HG02798 (cell line): ENCODE measurements around the gene GEMIN2.
"Not testable (repeated sequence)": the region's sequence is repeated elsewhere in the genome, so short reads cannot be mapped to it uniquely, and the experiment has no call there.

Experiments used
- ATAC-seq: cut with Tn5 transposase; IDR thresholded peaks from one replicate; pipeline ENCODE4 v1.9.1; 2021; ENCODE audit warnings: mild to moderate bottlenecking; ENCODE audit not compliant: unreplicated experiment, poor library complexity

Gene GEMIN2

GRCh38 chr14:39109893-39110715 lies 4.0 kb upstream of the GEMIN2 start:
- ATAC-seq, result no peak

- ATAC-seq, result no peak
Observed at GRCh38 chr14:39113685-39114072, 444 bp upstream of the GEMIN2 start.

GRCh38 chr14:39122330-39123138 lies 8.4 kb downstream of the GEMIN2 start:
- ATAC-seq, result no peak

GRCh38 chr14:39137835-39138234 lies 23.7 kb downstream of the GEMIN2 start:
- not testable (repeated sequence) for ATAC-seq

- ATAC-seq, result no peak
Observed at GRCh38 chr14:39138440-39138839, 24.3 kb downstream of the GEMIN2 start.

- ATAC-seq, result no peak
Observed at GRCh38 chr14:39140170-39140569, 26.0 kb downstream of the GEMIN2 start.

- not testable (repeated sequence) for ATAC-seq
Observed at GRCh38 chr14:39141623-39142022, 27.5 kb downstream of the GEMIN2 start.

- ATAC-seq, result not testable (repeated sequence)
Observed at GRCh38 chr14:39143226-39143625, 29.1 kb downstream of the GEMIN2 start.

- ATAC-seq, result no peak
Observed at GRCh38 chr14:39145266-39145966, 31.3 kb downstream of the GEMIN2 start.

- ATAC-seq, result no peak
Observed at GRCh38 chr14:39154594-39155189, 40.6 kb downstream of the GEMIN2 start.

GRCh38 chr14:39157491-39157890 lies 43.4 kb downstream of the GEMIN2 start:
- no peak for ATAC-seq

GRCh38 chr14:39158222-39158858 lies 44.2 kb downstream of the GEMIN2 start:
- no peak for ATAC-seq

GRCh38 chr14:39160494-39160893 lies 46.4 kb downstream of the GEMIN2 start:
- no peak for ATAC-seq

- not testable (repeated sequence) for ATAC-seq
Observed at GRCh38 chr14:39167797-39168320, 53.7 kb downstream of the GEMIN2 start.

GRCh38 chr14:39168591-39168990 lies 54.5 kb downstream of the GEMIN2 start:
- ATAC-seq, result no peak

- ATAC-seq, result no peak
Observed at GRCh38 chr14:39169541-39169900, 55.4 kb downstream of the GEMIN2 start.

GRCh38 chr14:39173198-39173597 lies 59.1 kb downstream of the GEMIN2 start:
- ATAC-seq, result no peak

GRCh38 chr14:39174560-39175444 lies 60.7 kb downstream of the GEMIN2 start, which contains the start of gene PNN:
PNN (plus strand) TSS chr14:39175254; CDS start chr14:39175280, 26 bp downstream.
- ATAC-seq, result peak; percentile 95
